Measurements from ENCODE around the gene TBKBP1.

DNA sequence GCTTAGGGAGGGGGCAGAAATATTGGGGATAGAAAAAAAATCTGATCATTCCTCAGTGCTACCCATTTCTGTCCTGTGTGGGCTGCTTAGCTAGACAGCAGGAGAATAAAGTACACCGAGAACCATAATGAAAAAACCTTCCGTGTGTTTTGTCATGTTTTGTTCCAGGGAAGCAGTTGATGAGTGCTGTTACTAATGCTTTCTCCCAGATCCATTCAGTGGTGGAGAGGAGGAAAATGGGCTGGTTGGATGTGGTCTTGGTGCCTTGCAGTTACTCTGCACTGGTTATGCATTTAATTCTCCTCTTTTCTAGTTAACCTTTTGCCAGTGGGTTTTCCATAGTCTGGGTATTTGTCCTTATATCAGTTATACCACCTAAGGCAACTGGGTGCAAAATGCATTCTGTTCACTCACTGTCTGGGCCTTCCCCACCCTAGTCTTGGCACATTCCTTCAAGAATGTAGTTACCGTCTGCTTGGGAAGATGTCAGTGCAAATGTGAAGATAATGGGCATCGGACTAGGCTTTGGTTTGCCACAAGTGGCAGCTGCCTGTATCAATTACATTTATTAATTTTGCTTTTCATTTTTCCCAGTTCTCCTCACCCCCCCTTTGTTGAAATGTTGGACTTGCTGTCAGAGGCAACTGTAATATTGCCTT lies 9.3 kb upstream of the TBKBP1 start:
- TF ChIP-seq, protein P1, sequence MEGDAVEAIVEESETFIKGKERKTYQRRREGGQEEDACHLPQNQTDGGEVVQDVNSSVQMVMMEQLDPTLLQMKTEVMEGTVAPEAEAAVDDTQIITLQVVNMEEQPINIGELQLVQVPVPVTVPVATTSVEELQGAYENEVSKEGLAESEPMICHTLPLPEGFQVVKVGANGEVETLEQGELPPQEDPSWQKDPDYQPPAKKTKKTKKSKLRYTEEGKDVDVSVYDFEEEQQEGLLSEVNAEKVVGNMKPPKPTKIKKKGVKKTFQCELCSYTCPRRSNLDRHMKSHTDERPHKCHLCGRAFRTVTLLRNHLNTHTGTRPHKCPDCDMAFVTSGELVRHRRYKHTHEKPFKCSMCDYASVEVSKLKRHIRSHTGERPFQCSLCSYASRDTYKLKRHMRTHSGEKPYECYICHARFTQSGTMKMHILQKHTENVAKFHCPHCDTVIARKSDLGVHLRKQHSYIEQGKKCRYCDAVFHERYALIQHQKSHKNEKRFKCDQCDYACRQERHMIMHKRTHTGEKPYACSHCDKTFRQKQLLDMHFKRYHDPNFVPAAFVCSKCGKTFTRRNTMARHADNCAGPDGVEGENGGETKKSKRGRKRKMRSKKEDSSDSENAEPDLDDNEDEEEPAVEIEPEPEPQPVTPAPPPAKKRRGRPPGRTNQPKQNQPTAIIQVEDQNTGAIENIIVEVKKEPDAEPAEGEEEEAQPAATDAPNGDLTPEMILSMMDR (conservative IDR thresholded peaks at IDR 0.05), result no peak
- no peak for TF ChIP-seq EZH2 (IDR thresholded peaks at IDR 0.05; ENCODE audit: low read depth)

Measured in PC-9 (cell line).